ENCODE results near the gene PCDH9. TPM values are rescaled to one million over a fixed set of nuclear protein-coding genes. Genes with fewer than 3 reads are reported as not detected.

Gene PCDH9
- total and polyA plus RNA-seq, 11 donors = 3.0 to 39.6 (median 21.6) TPM

DNA sequence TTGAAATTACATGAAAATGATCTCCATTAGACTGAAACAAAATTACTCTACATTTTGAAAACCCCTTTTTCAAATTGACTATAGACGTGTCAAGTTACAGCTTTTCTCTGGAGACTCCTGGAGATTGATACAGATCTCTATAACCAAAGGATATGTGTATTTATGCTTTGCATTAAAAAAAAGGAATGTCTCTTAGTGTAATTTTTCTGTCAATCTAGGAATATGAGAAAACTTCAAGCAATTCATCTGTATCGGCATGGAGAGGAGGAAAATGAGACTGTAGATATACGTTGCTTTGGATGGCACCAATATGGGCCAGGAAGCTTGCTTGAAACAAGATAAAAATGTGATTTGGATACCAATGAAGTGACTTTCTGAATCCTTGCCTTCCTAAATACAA, 286.6 kb downstream of the PCDH9 start:
- ATAC-seq = no peak
- no peaks in the 10 kb centered on the region for H3K4me1 ChIP-seq
- 84 to 93% (median 91%) methylated on average over 3 of the region's 3 CpGs for WGBS, 4 donors

DNA sequence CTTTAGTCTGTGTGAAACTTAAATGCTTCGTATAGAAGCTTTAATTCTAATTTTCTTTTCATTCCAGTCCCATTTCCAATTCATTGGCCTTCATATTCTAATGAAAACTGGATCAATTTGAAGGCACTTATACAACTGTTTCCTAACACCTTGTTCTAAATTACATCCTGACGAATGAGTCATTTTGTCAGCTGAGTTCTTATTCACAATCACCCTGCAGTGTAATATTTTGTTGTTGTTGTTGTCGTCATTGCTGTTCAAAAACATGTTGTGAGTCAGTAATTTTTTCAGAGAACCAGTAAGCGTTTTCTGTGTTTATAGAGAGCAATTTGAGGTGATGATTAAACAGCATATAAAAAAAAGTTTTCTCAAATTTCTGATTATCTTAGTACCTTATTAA, 290.0 kb downstream of the PCDH9 start:
- Histone ChIP-seq H3K36me3 (no peaks in the 10 kb centered on the region), H3K9me3 (peaks cover 0 to 16% (median 0%) of the 10 kb centered on the region in 12 donors), H3K27me3 (no peaks in the 10 kb centered on the region), H3K4me3 (no peak overlapping the region), H3K4me1 (no peaks in the 10 kb centered on the region), H3K27ac (no peak overlapping the region)
- intact Hi-C loops (cut with DNase I) = no loop called here
- DNase-seq = no peak
- WGBS, 4 donors = 88 to 93% (median 90%) methylated on average over 4 of the region's 4 CpGs
- no peak for ATAC-seq
- TF ChIP-seq, protein P1, sequence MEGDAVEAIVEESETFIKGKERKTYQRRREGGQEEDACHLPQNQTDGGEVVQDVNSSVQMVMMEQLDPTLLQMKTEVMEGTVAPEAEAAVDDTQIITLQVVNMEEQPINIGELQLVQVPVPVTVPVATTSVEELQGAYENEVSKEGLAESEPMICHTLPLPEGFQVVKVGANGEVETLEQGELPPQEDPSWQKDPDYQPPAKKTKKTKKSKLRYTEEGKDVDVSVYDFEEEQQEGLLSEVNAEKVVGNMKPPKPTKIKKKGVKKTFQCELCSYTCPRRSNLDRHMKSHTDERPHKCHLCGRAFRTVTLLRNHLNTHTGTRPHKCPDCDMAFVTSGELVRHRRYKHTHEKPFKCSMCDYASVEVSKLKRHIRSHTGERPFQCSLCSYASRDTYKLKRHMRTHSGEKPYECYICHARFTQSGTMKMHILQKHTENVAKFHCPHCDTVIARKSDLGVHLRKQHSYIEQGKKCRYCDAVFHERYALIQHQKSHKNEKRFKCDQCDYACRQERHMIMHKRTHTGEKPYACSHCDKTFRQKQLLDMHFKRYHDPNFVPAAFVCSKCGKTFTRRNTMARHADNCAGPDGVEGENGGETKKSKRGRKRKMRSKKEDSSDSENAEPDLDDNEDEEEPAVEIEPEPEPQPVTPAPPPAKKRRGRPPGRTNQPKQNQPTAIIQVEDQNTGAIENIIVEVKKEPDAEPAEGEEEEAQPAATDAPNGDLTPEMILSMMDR (IDR thresholded peaks at IDR 0.05) = no peak
- TF ChIP-seq POLR2A (IDR thresholded peaks at IDR 0.05) = no peak

More for the DNA sequence above, 286.6 kb downstream of the PCDH9 start:
- H3K27me3 ChIP-seq = no peaks in the 10 kb centered on the region
- peaks cover 0 to 16% (median 0%) of the 10 kb centered on the region in 12 donors for H3K9me3 ChIP-seq
- H3K36me3 ChIP-seq = no peaks in the 10 kb centered on the region
- TF ChIP-seq, protein P1 (IDR thresholded peaks at IDR 0.05) = no peak
- TF ChIP-seq POLR2A (IDR thresholded peaks at IDR 0.05) = no peak
- no peak overlapping the region for H3K27ac ChIP-seq
- H3K4me3 ChIP-seq = no peak overlapping the region
- DNase-seq = no peak
- intact Hi-C loops (cut with DNase I) = no loop called here

- DNase-seq (no peak), ATAC-seq (no peak)
- Histone ChIP-seq H3K36me3 (no peaks in the 10 kb centered on the region), H3K27ac (no peak overlapping the region), H3K27me3 (no peaks in the 10 kb centered on the region), H3K9me3 (peaks cover 0 to 16% (median 0%) of the 10 kb centered on the region in 12 donors), H3K4me1 (no peaks in the 10 kb centered on the region), H3K4me3 (no peak overlapping the region)
- intact Hi-C loops (cut with DNase I) = no loop called here
- WGBS, 4 donors = 95 to 99% (median 98%) methylated on average over 5 of the region's 5 CpGs
- no peak for TF ChIP-seq POLR2A (IDR thresholded peaks at IDR 0.05)
- TF ChIP-seq, protein P1 (IDR thresholded peaks at IDR 0.05) = no peak
Observed at GRCh38 chr13:66937423-66937822, 292.7 kb downstream of the PCDH9 start.

- intact Hi-C loops (cut with DNase I) = no loop called here
- ATAC-seq (no peak), DNase-seq (no peak)
- 95 to 98% (median 97%) methylated on average over 7 of the region's 7 CpGs for WGBS, 4 donors
- H3K36me3 ChIP-seq = no peaks in the 10 kb centered on the region
- H3K4me1 ChIP-seq = no peaks in the 10 kb centered on the region
- H3K27ac ChIP-seq = no peak overlapping the region
- no peaks in the 10 kb centered on the region for H3K9me3 ChIP-seq
- H3K27me3 ChIP-seq = no peaks in the 10 kb centered on the region
- TF ChIP-seq POLR2A (IDR thresholded peaks at IDR 0.05) = no peak
- TF ChIP-seq, protein P1 (IDR thresholded peaks at IDR 0.05) = no peak
- H3K4me3 ChIP-seq = no peak overlapping the region
Observed at GRCh38 chr13:66933994-66934393, 296.1 kb downstream of the PCDH9 start.

Measured in heart left ventricle (tissue), 16 donors.